Testis (tissue), 3 donors: ENCODE data around the gene ROBO1. TPM values are rescaled to one million over a fixed set of nuclear protein-coding genes. Genes with fewer than 3 reads are reported as not detected.

Experiments used
- DNase-seq: peaks from one replicate; pipeline ENCODE4 v3.0.0-alpha.2; 2019
- H3K27ac ChIP-seq, 2 donors: fragments of 200-600 bp; sonication (generic); one replicate each; pipeline ENCODE4 v1.5.1; 2019
- H3K27me3 ChIP-seq: fragments of 200-600 bp; sonication (generic); one replicate; pipeline ENCODE4 v1.5.1; 2019
- H3K36me3 ChIP-seq: fragments of 200-600 bp; sonication (generic); one replicate; pipeline ENCODE4 v1.5.1; 2017; ENCODE audit warnings: low read depth; ENCODE audit errors: missing control alignments
- H3K4me1 ChIP-seq: fragments of 200-600 bp; sonication (generic); one replicate; pipeline ENCODE4 v1.5.1; 2019
- H3K4me3 ChIP-seq, 2 donors: fragments of 200-600 bp; sonication (generic); one replicate each; pipeline ENCODE4 v1.5.1; 2017 to 2019
- H3K9me3 ChIP-seq: fragments of 200-600 bp; sonication (generic); one replicate; pipeline ENCODE4 v1.5.1; 2017
- POLR2A ChIP-seq: fragments of 450-650 bp; IDR thresholded peaks from one replicate; pipeline ENCODE4 v1.6.1; 2017; ENCODE audit warnings: antibody characterized with exemption, mild to moderate bottlenecking, moderate library complexity
- WGBS, 2 donors: methylation state at CpG; one replicate each; pipeline ENCODE4 v1.1.5; 2018; 5-methylcytosine and 5-hydroxymethylcytosine counted together
- intact Hi-C: fragments of 100-400 bp; cut with DNase I; formaldehyde crosslinking; loops from one replicate; pipeline ENCODE4 v1.15.1; 2023; ENCODE audit warnings: low total_unique reads
- polyA plus RNA-seq: library from polyadenylated mRNA; stranded (reverse); fragments of 350-450 nt; fragmentation: Illumina TruSeq; extraction: RNeasy Lipid Tissue Mini Kit (QIAGEN cat#74804); gene quantifications from one replicate; pipeline ENCODE4 v1.2.3, GENCODE V29; 2014; ENCODE audit warnings: low read depth, low replicate concordance; ENCODE audit not compliant: insufficient read depth
- total RNA-seq, 2 donors: library from RNA; depleted of rRNA; stranded (reverse); fragments of >200 nt; gene quantifications; one replicate each; pipeline ENCODE4 v1.2.3, GENCODE V29; 2016
- TF ChIP-seq, protein P1 (sequence below), 3 experiments: fragments of 450-650 bp in 2 of 3; fragments of 200-600 bp in 1 of 3; sonication (generic) in 1 of 3; IDR thresholded peaks; one replicate each; pipeline ENCODE4 v1.5.1; 2016 to 2019; ENCODE audit warnings: antibody characterized with exemption in 3 of 3, mild to moderate bottlenecking in 2 of 3, moderate library complexity in 1 of 3

ROBO1 gene
- total and polyA plus RNA-seq, 3 donors from 2014 or later: 39.4 to 45.1 (median 42.6) TPM

DNA sequence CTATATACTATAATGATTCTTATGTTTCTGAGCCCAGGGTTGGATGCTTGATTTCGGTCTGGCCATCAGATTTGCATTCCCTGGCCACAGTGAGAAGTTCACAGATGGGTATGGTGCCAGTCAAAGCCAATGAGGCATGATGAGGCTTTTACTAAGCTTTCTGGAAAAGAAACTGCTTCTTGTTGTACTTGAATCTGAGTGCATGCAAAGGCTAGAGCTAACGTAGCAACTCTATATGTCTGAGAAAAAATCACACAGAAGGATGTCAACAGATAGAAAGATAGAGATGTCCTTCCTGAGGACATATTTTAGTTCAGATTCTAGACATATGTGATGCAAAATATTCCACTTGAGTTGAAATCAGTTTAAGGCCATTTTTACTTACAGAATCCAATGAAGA, 608.1 kb downstream of the ROBO1 start:
- no peak overlapping the region for H3K27ac ChIP-seq
- no peaks in the 10 kb centered on the region for H3K27me3 ChIP-seq
- H3K9me3 ChIP-seq: no peaks in the 10 kb centered on the region
- no peaks in the 10 kb centered on the region for H3K4me1 ChIP-seq
- no peak for TF ChIP-seq POLR2A
- TF ChIP-seq, protein P1, sequence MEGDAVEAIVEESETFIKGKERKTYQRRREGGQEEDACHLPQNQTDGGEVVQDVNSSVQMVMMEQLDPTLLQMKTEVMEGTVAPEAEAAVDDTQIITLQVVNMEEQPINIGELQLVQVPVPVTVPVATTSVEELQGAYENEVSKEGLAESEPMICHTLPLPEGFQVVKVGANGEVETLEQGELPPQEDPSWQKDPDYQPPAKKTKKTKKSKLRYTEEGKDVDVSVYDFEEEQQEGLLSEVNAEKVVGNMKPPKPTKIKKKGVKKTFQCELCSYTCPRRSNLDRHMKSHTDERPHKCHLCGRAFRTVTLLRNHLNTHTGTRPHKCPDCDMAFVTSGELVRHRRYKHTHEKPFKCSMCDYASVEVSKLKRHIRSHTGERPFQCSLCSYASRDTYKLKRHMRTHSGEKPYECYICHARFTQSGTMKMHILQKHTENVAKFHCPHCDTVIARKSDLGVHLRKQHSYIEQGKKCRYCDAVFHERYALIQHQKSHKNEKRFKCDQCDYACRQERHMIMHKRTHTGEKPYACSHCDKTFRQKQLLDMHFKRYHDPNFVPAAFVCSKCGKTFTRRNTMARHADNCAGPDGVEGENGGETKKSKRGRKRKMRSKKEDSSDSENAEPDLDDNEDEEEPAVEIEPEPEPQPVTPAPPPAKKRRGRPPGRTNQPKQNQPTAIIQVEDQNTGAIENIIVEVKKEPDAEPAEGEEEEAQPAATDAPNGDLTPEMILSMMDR (IDR thresholded peaks at IDR 0.05): no peak
- WGBS, 2 donors: 98% methylated on average over 2 of the region's 2 CpGs
- DNase-seq: no peak
- H3K4me3 ChIP-seq: no peak overlapping the region
- intact Hi-C loops: no loop called here
- H3K36me3 ChIP-seq: no peaks in the 10 kb centered on the region

DNA sequence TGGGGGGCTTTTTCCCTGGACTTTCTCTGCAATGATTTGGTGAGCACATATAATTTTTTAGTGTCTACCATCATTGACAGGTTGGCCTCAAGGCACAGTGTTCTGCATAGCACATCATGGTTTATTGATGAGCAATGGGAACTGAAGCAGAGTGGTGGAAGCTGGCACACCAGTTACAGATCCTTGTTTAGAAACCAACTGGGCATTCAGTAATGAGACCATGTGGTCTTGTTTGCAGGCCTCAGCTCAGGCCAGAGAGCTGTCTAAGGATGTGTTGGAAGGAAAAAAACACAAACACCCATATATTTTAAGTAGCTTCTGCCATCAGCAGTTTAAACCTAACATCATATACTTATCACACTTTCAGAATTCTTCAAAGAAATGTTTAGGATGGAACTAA, 610.6 kb downstream of the ROBO1 start:
- no peak overlapping the region for H3K4me3 ChIP-seq
- H3K9me3 ChIP-seq: no peaks in the 10 kb centered on the region
- H3K27ac ChIP-seq: no peak overlapping the region
- no peaks in the 10 kb centered on the region for H3K36me3 ChIP-seq
- no peak for TF ChIP-seq POLR2A
- TF ChIP-seq, protein P1 (IDR thresholded peaks at IDR 0.05): no peak
- intact Hi-C loops: no loop called here
- H3K27me3 ChIP-seq: no peaks in the 10 kb centered on the region
- no peak for DNase-seq
- H3K4me1 ChIP-seq: no peaks in the 10 kb centered on the region

DNA sequence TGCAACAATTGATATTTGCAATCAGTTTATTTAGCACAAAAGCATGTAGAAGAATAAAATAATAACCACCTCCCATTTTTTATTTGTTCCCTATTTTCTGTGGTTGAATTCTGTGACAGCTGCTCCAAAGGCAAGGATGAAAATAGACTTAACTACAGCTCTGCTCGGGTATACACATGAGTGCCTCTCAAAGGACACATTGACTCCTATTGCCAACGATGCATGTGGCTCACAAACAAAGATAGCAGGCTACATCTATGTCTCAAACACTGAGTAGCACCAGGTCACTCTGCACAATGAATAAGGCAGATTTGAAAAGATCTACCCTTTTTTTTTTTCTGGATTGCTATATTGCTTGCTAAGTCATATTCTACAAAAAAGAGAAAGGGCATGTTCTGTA, 612.9 kb downstream of the ROBO1 start:
- intact Hi-C loops: no loop called here
- no peak overlapping the region for H3K27ac ChIP-seq
- no peaks in the 10 kb centered on the region for H3K27me3 ChIP-seq
- H3K36me3 ChIP-seq: no peaks in the 10 kb centered on the region
- WGBS, 2 donors: 79 to 81% methylated on average over 2 of the region's 2 CpGs
- TF ChIP-seq POLR2A: no peak
- TF ChIP-seq, protein P1 (IDR thresholded peaks at IDR 0.05): no peak
- no peaks in the 10 kb centered on the region for H3K4me1 ChIP-seq
- H3K9me3 ChIP-seq: no peaks in the 10 kb centered on the region
- DNase-seq: no peak
- no peak overlapping the region for H3K4me3 ChIP-seq

DNA sequence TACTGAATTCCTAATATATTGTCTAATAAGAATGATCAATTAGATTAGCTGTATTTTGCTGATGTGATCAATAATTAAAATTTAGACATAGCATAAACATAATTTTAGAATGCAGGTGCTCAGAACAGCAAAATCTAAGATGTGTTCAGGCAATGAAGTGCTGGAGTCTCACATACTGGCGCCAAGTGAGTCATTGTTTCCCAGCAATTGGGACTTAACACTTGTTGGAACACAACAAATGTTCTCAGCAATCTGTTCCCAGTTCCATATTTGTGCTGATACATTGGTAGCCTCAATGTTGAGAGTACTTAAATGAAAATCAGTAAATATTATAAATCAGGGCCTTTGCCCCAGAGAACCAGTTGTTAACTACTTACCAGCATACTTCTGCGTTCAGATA, 619.0 kb downstream of the ROBO1 start:
- no peaks in the 10 kb centered on the region for H3K9me3 ChIP-seq
- no peaks in the 10 kb centered on the region for H3K27me3 ChIP-seq
- H3K36me3 ChIP-seq: no peaks in the 10 kb centered on the region
- H3K4me1 ChIP-seq: no peaks in the 10 kb centered on the region
- DNase-seq: no peak
- no peak overlapping the region for H3K27ac ChIP-seq
- intact Hi-C loops: no loop called here
- 93 to 94% methylated on average over 2 of the region's 2 CpGs for WGBS, 2 donors
- H3K4me3 ChIP-seq: no peak overlapping the region
- TF ChIP-seq POLR2A: no peak
- TF ChIP-seq, protein P1 (IDR thresholded peaks at IDR 0.05): no peak

DNA sequence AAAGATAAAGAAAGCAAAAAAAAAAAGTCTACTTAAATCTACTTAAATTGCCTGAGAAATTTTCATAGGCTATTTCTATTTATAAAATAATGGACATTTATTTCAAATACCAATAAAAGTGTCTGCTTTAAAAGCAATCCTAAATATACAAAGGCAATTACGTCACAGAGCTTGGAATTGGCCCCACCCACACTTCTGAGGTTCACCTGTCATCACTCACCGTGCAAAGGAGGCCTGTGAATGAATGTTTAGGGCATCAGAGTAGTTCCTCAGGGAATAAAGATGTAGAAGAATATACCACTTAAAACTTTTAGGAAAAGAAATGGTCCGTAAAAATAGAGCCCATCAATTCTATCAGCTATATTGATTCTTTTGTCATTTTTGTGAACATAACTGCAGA, 621.8 kb downstream of the ROBO1 start:
- no peak overlapping the region for H3K27ac ChIP-seq
- intact Hi-C loops: no loop called here
- no peak for DNase-seq
- no peaks in the 10 kb centered on the region for H3K4me1 ChIP-seq
- WGBS, 2 donors: 86 to 92% methylated on average over 3 of the region's 3 CpGs
- no peak for TF ChIP-seq POLR2A
- TF ChIP-seq, protein P1 (IDR thresholded peaks at IDR 0.05): no peak
- H3K4me3 ChIP-seq: no peak overlapping the region
- no peaks in the 10 kb centered on the region for H3K9me3 ChIP-seq
- no peaks in the 10 kb centered on the region for H3K27me3 ChIP-seq
- H3K36me3 ChIP-seq: no peaks in the 10 kb centered on the region
